SIG-M5 (cell line): ENCODE measurements around the gene ADAMTS14.

Experiments used
- DNase-seq: peaks from one replicate; lab custom pipeline; 2025; lab: John Stamatoyannopoulos, UW

Gene ADAMTS14

DNA sequence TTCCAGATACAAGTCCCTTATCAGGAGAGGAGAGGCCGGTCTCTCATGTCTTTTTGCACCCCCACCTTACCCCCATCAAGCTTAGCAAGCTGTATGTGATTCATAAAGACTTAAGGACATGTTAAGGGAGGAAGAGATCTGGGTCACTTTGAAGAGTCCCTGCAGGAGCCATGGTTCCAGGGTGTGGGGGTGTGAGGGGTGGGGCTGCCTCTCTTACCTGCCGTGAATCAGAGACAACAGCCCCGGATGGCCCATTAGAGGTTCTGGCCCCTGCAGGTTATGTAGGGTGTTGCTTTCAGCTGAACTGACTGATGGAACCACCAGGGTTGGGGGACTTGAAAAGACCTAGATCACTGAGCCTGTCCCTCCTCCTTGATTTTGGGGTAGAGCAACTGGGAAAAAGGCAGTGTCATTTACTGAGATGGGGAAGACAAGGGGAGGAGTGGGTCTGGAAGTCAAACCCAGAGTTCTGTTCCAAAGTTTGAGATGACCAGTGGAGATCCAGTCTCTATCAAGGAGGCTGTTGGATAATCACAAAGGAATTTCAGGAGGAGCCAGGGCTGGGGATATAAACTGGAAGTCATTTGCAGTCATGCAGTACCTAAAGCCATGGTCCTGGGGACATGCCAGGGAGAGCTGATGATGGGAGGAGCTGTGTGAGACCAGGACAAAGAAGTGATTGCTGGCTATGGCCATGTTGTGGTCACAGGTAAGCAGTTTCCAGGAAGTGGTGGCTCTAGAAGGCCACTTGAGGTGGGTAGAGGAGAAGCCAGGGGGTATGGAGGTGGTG is 23.1 kb downstream of the ADAMTS14 start:
- DNase-seq = no peak

DNA sequence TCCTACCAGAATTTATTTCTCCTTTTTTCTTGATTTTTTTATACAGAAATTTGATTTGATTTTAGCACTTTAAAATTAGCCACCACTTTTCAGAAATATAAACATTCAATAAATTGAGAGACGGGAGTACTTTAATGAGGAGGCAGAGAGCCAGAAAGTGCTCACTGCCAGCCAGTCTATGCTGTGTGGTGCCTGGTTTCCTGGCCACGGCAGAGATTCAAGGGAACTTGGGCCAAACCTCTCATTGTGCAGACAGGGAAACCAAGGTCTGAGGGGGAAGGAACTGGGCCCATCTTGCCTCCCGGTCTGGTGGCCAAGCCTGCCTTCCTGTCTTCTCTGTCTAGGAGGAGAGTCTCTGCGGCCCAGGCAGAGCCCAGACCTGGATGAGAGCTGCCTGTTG is 25.9 kb downstream of the ADAMTS14 start:
- DNase-seq = no peak

DNA sequence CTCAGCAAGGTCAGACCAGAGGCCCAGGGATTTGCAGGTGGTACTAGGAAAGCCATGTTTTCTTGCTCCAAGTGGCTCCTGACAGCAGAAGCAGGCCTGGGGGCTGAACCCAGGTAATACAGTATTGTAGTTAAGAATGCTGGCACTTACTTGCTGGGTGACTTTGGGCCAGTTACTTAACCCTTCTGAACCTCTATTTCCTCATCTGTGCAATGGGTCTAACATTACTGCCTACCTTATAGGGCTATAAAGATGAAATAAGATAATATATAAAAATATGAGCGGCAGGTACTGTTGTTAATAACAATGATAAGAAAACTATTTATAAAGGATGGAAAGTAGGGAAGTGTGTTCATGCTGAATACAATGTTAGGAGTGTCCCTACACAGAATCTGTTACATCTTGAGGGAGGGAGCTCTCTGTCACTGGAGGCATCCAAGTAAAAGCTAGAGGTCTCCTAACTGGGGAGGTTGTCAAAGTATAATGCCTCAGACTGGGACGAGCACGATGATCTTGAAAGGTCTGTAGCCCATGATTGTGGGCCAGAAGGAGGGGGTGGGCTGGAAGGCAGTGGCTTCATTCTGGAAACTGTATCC is 26.9 kb downstream of the ADAMTS14 start:
- DNase-seq = no peak

DNA sequence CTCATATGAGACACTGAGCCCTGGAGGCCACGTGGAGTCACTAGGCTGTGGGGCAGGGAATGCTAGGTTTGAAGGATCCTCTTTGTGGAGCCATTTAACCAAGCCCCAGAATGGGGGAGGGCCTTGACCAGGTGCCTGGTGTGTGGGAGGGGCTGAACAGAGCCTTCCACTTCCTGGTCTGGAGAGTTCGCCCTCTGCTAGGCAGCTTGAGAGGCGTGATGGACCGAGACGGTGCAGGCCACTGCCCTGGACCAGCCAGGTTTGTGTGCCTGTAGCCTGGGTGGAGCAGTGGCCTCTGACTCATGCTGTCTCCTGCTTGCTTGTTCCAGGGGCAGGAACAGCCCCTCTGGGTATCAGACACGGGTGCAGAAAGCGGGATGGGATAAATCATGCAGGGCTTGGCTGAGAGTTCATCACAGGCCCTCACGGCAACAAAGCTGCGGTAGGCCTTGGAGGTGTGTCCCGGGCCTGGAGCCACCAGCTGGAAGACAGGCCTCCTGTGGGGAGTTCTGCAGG is 27.4 kb downstream of the ADAMTS14 start:
- no peak for DNase-seq

DNA sequence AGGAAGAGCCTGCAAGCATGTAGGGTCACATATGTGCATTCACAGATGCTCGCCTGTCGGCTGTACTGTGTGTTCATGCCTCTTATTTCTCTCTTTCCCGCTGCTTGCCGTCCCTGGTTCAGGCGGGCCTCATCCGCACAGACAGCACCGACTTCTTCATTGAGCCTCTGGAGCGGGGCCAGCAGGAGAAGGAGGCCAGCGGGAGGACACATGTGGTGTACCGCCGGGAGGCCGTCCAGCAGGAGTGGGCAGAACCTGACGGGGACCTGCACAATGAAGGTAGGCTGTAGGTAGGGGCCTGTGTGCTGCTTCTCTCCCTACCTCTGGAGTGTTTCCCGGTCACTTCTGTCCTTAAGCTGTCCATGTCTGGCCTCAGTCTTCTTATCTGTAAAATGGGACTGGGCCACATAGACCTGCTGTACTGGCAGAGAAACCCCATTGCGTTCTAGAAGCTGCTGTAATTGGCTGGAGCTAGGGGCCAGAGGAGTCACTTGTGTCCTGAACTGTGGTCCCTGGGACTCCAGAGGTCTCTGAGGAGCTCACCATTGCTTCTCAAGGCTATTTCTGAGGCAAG is 30.0 kb downstream of the ADAMTS14 start:
- no peak for DNase-seq

DNA sequence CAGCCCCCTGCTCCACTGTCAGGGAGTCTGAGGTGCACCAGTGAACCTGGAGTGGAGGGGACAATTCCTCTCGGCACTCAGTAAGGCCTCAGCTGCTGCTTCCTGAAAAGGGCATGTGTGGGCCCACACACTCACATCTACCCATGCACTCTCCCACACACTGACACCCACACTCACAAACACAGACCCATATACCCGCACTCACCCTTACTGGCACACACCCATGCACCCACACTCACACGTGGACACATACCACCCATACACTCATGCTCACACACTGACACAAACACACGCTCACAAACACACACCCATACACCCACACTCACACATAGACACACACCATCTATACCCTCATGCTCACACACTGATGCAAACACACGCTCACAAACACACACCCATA is 31.9 kb downstream of the ADAMTS14 start:
- DNase-seq = no peak

DNA sequence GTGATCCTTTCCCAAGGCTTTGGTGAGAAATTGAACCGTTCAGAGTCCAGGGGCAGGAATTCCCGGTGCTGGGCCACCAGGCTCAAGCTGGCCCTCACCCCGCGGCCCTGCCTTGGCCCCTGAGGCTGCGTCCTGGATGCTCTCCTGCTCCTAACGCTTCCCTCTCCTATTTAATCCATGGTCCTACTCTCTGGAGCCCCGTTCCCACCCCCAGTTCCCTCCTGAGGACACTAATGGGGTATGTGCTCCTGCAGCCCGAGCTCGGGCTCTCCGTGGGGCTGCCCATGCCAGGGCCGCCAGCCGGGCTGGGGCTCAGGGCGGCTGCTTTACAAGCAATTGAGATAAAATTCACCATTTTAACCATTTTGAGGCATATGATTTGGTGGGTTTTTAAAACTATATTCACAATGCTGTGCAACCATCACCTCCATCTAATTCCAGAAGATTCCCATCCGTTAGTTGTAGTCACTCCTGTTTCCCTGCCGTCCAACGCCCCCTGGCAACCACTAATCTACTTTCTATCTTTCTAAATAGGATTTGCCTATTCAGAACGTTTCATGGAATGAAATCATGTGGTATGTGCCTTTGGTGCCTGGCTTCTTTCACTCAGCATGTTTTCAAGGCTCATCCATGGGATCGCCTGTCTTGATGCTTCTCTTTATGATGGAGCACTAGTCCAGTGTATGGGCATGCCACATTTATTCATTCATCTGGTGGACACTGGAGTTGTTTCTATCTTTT is 33.0 kb downstream of the ADAMTS14 start:
- no peak for DNase-seq

DNA sequence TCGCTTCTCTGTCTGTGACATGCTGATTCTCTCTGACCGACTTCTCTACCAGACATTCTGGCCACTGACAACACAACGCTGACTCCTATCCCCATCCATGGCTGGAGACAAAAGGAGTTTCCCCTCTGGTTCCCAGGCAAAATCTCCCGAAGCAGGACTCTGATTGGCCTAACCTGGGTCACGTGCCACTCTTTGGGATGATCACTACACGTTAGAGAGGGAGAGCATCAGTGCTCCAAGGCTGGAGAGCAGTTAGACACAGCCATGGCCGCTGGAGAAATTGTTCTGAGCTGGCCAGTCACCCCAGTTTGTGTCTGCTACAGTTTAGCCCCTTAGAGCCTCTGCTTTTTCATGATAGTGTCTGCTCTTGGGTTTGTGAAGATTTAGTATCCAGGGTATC is 38.9 kb downstream of the ADAMTS14 start:
- no peak for DNase-seq

DNA sequence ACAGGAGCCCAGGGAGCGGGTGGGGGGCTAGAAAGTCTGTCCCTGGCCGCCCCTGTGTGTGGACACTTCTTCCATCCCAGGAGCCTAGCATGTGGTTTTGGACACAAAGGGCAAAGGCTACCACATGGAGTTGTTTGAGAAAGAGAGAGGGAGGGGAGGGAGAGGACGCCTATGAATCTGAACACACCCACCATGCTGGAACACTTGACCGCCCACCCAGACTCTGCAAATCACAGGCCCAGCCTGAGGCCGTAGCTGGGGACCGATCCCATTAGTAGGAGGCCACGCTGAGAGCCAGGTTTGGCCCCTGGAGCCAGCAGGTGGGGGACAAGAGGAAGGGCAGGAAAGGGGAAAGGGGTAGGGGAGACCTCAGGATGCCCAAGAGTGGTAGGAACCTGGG is 39.6 kb downstream of the ADAMTS14 start:
- no peak for DNase-seq

DNA sequence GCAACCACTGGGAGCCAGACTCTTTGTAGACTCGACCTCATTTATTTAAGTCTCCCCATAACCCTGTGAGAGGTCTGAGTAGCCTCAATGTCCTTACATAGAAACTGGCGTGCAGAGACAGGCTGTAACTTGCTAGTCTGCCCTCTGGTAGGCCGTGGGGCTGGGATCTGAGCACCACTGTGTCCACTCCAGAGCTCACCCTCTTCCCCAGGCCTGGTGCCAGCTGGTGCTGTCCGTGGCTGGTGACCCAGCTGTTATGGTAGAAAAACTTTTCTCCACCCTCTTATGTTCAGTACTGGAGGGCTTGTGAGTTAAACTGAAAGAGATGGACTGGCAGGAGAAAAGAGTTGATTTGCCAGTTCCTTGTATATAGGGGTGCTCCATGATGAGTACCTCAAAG is 41.9 kb downstream of the ADAMTS14 start:
- no peak for DNase-seq

DNA sequence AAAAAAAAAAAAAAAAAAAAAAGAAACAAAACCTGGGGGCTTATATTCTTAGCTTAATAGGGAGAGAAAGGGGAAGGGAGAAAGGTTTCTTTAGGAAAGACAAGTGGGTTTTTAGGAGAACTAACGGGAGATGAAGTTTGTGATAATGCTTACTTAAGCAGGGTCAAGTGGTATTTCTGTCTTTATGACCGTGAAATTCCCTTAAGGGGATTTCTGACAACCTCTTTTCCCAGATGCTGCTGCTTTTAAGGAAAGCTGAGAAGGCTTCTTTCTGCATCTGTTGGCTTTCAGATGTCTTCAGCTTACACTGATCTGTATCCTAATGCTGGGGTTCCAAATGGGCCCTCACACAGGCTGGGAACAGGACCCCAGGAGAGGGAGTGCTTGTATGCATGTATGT is 42.6 kb downstream of the ADAMTS14 start:
- no peak for DNase-seq

DNA sequence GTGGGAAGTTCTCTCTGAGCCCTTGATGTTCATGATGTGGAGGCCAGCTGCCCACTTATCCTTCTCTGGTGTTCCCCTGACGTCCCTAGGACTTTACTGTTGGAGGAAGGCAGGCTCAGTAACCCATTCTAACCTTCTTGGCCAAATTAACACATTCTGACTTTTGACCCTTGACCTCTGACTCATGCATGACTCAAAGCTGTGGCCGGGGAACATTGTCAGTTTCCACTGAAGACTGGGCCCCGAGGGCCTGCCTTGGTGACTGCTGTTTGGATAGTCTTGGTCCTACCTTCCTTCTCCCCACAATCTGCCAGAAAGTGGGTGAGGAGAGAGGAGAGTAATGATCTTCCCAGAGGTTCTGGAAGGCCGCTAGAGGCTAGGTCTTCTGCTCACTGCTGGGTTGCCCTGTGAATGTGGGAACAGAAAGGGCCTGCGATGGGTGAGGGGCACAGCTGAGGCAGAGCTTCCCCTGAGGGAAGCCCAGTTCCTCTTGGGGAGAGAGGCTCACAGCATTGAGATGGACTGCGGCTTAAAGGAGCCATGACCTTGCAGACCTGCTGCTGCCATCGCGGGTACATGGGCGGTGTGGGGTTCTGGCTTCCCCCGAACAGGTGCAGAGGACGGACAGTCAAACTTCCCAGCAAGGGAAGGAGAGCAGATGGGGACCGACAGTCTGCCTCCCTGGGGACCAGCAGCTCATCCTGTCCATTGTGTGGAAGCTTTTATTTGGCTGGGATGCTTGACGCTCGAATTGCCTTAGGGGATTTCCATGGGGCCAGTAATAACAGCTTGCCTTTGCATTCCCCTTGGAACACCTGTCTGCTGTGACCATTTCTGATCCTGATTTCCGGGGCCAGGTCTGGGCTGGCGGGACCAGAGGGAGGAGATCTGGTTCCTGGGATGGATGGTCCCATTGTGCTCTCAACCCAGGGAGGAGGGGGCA is 43.8 kb downstream of the ADAMTS14 start:
- no peak for DNase-seq

DNA sequence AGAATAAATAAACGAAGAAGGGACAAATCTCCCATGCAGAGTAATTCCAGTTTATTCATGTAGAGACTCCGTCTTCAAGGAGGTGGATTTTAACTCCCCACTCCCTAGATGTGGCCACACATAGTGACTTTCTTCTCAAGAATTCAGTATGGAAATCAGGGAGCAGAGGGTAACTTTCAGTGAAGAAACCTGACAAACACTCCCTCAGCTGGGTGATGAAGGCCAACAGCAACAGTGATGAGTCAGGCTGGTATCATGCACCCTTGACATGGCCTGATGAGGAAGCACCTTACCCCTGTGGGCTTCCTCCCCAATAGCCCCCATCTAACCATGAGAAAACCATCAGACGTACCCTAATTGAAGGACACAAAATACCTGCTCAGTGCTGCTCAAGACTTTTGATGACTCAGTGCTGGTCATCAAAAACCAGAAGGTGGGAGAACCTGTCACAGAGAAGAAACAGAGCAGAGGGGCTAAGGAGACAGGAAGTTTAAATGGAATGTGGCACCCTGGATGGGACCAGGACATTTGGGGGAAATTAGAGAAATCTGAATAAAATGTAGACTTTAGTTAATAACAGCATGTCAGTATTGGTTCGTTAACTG is 50.6 kb downstream of the ADAMTS14 start:
- no peak for DNase-seq

DNA sequence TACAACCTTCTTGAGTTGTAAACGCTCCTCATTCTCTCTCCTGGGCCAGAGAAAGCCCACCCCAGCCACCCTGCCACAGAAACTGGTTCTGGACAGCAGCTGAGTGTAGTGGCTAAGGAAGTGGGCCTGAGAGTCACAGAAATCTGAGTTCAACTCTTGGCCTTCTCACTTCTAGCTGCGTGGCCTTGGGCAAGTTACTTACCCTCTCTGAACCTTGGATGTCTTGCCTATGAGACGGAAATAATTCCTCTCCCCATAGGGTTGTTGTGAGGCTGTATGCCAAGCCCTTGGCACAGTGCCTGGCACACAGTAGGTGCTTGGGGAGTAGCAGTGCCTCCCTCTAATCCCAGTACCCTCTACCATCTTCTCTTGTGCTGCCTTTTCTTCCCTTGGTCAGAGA is 51.5 kb downstream of the ADAMTS14 start:
- DNase-seq = no peak

DNA sequence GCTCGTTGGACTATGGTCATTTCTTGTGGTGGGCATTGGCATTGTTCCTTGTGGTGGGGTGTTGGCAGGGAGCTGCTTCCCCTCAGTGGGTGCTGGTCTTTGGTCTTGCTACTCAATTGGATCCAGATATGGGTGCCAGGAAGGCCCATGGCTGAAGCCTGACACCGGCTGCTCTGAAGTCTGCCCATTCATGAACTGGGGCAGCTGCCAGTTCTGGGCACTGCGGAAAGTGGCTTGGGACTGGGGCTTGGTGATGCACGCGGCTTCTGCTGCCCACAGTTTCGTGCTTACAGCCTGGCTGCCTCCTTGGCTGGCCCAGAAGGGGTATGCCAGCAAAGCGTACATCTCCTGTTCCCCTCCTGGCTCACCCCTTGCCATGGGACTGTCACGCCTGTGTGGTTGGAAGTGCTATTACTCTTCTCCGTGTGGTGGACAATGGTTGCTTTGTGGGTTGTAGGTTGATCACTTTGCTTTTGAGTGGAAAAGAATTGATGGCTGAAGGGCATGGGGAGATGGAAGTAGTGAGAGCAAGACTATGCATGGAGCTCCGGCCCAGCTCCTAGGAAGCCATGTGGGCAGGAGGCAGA is 54.7 kb downstream of the ADAMTS14 start:
- DNase-seq = no peak

DNA sequence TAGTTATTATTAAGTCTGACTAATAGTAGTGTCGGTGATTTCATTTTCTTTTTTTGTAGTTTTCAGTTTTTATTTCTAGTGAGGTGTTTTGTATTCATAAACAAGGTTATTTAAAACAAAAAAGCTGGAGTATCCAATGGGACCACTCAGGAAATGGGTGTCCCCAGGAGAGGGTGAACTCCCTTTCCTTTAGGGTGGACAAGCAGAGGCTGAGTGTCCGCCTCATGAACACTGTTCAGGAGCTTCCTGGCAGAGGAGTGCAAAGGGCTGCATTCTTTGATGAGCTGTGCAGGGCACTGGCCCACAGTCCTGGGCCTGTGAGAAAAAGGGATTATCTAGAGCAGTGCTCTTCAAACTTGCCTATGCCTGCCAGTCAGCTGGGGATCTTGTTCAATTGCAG is 56.0 kb downstream of the ADAMTS14 start:
- no peak for DNase-seq

DNA sequence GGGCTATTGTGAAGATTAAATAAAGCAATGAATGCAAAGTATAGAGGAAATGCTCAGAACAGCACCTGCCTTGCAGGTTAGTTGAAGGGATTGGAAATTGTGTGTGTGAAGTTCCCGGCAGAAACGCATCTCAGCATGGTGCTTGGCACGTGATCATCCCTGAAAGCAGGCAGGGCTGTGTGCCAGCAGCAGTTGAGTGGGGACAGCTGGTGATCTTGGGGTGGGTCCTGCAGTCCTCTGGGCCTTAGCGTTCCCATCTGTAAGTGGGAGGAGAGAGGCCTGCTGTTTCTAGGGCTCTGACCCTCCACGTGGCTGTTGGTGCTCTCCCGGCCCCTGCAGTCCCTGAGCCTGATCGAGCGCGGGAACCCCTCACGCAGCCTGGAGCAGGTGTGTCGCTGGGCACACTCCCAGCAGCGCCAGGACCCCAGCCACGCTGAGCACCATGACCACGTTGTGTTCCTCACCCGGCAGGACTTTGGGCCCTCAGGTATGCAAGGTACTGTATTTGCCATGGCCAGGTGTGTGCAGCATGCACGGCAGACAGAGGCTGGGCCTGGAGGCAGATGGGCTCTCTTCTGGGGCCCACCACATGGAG is 57.6 kb downstream of the ADAMTS14 start:
- no peak for DNase-seq

DNA sequence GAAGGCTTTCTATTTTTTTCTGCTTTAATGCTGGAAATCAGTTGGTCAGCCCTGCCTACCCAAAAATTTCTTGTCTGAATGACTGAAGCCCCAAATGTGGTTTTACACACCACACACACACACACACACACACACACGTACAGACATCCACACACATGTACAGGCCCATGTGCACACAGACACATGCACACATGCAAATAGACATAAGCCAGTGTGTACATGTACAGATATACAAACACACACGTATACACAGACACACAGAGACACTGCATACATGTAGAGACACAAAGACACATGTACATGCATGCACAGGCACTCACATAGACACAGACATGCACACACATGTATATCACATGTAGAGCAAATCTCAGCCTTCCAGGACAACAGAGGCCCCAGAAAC is 58.6 kb downstream of the ADAMTS14 start:
- no peak for DNase-seq

DNA sequence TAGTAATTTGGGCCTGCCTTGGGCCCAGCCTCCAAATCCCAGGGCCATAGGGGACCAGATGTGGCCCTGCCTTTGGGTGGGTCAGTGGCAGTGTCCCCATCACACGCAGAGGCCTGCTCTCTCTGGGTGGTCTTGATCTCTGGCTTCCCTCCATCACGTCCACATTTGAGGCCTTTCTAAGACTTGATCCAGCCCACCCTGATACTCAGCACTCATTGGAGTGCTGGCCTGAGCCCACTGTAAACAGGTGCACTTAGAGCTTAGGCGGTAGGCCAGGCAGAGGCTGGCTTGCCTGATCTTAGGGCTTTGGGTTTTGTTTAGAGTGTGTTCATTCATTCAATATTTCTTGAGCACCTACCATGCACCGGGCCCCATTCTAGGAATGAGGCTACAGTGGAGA is 60.3 kb downstream of the ADAMTS14 start:
- DNase-seq = no peak

DNA sequence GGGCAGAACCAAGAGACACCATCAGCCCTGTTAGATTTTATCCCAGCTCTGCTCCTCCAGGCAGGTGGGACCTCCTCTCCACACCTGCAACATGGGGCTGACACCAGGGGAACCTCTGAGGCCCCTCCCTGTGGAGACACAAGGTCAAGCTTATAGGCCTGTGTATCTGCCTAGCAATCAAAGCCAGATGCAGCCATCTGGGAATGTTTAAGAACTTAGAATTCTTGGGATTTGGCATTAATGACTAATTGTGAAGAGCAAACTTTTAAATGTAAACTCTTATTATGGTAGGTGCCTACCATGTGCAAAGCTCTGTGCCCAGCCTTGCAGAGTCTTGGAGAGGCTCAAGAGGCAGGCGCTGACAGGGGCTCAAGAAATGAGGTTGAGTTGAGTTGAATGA is 60.7 kb downstream of the ADAMTS14 start:
- no peak for DNase-seq
